Activated CD4-positive, alpha-beta T cell treated with anti-CD3 and anti-CD28 coated beads for 48 hours (primary cell): ENCODE measurements around the gene UXS1.

ENCODE experiments used
- DNase-seq: peaks from one replicate; pipeline ENCODE4 v3.0.0-alpha.2; 2020

The UXS1 gene

GRCh38 chr2:106073678-106074406 lies 120.3 kb downstream of the UXS1 start:
- no peak for DNase-seq

GRCh38 chr2:106070181-106070580 lies 123.9 kb downstream of the UXS1 start:
- no peak for DNase-seq

GRCh38 chr2:106068451-106068850 lies 125.7 kb downstream of the UXS1 start:
- no peak for DNase-seq

GRCh38 chr2:106065983-106066820 lies 127.9 kb downstream of the UXS1 start:
- no peak for DNase-seq

- peak; percentile 19 for DNase-seq
Measured at GRCh38 chr2:106065268-106065982, 128.7 kb downstream of the UXS1 start.

GRCh38 chr2:106063181-106063580 lies 130.9 kb downstream of the UXS1 start:
- no peak for DNase-seq

GRCh38 chr2:106062627-106063026 lies 131.5 kb downstream of the UXS1 start:
- DNase-seq = no peak

GRCh38 chr2:106061611-106062349 lies 132.3 kb downstream of the UXS1 start:
- DNase-seq = no peak

- DNase-seq = no peak
Measured at GRCh38 chr2:106059416-106060065, 134.6 kb downstream of the UXS1 start.

- no peak for DNase-seq
Measured at GRCh38 chr2:106058469-106059137, 135.5 kb downstream of the UXS1 start.

GRCh38 chr2:106057206-106057605 lies 136.9 kb downstream of the UXS1 start:
- DNase-seq = peak; percentile 32

- DNase-seq = no peak
Measured at GRCh38 chr2:106054880-106055655, 139.0 kb downstream of the UXS1 start.

GRCh38 chr2:106054321-106054720 lies 139.8 kb downstream of the UXS1 start:
- no peak for DNase-seq

GRCh38 chr2:106053581-106053980 lies 140.5 kb downstream of the UXS1 start:
- no peak for DNase-seq

- DNase-seq = no peak
Measured at GRCh38 chr2:106053116-106053515, 141.0 kb downstream of the UXS1 start.

- no peak for DNase-seq
Measured at GRCh38 chr2:106044859-106045258, 149.2 kb downstream of the UXS1 start.

- DNase-seq = no peak
Measured at GRCh38 chr2:106044021-106044420, 150.1 kb downstream of the UXS1 start.
